ENCODE measurements around the gene AMD1.

The AMD1 gene

DNA sequence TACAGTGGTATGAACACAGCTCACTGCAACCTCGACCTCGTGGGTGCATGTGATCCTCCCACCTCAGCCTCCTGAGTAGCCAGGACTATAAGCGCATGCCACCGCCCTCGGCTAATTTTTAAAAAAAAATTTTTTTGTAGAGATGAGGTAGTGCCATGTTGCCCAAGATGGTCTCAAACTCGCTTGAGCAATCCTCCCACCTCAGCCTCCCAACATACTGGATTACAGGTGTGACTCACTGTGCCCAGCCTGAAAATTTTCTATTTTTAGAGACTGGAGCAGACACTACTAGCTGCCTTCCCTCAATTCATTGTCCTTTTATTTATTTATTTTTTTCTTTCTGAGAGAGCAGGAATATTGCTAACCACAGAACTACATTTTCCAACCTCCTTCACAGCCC is 63.6 kb downstream of the AMD1 start:
- DNase-seq (ENCODE audit: low read depth): no peak

DNA sequence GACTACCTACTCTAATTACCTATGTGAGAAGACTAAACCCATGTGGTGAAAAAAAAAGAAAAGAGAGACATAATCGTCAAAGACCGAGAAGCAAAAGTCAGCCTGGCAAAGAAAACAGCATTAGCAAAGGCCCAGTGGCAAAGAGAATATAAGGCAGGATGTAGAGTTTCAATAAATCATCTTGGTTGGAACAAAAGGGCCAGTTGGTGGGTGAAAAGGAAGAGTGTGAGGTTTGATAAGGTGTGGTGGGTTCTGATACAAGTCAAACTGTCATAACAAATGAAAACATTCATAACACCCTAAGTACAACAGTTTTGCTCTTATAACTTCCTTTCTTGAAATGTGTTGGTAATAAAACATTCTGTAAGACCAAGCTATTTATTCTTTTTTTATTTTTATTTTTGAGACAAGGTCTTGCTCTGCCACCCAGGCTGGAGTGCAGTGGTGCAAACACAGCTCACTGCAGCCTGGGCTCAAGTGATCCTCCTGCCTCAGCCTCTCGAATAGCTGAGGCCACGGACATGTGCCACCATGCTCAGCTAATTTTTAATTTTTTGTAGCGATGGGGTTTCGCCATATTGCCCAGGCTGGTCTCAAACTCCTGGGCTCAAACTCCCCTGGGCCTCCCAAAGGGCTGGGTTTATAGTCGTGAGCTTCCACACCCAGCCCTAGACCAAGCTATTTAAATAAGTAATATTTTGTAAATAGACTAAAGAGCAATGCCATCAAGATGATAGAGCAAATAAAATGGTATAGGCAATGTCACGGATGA is 65.0 kb downstream of the AMD1 start:
- DNase-seq (ENCODE audit: low read depth): no peak

DNA sequence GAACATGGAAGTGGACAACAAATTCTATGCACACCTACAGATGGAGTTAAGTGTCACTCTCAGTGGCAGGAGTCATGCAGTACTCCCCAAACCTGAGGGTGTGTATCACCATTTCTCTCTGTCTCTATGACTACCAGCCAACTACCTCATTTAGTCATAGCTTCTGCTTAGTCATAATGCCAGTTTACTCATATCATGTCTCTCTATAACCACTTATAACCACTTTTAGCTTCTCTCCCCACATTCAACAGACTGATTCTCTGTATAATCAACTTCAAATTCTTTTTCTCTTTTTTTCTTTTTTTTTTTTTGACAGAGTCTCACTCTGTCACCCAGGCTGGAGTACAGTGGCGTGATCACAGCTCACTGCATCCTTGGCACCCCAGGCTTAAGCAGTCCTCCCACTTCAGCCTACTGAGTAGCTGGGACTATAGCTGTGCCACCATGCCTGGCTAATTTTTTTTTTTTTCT is 70.1 kb downstream of the AMD1 start:
- no peak for DNase-seq (ENCODE audit: low read depth)

Measured in activated gamma-delta T cell treated with anti-CD3 and anti-CD28 coated beads, Interleukin-2, amount 50 U/mL, for 16 hours (primary cell).